GM15510 (cell line): ENCODE measurements around the gene MTMR4.

ENCODE experiments used
- POLR2A ChIP-seq: IDR thresholded peaks from 3 replicates; pipeline ENCODE4 v1.6.1; 2011; ENCODE audit warnings: borderline replicate concordance; ENCODE audit not compliant: insufficient read length; ENCODE audit errors: extremely low read depth

The MTMR4 gene

DNA sequence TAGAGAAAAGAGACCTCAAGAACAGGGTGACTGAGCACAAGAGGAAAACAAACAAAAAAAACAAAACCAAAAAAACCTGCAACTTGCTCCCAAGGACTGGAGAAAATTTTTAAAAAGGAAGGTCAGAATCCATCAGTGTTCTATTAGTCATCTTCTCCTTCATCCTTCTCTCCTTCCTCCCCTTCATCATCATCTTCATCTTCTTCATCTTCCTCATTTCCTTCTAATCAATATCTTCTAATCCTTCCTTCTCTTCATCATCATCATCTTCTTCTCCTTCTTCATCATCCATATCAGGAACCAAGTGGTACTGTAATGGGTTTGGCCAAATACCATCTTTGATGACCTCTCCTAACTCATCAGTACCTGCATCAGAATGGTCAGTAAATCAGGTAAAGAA lies 38.5 kb downstream of the MTMR4 start:
- TF ChIP-seq POLR2A: no peak

DNA sequence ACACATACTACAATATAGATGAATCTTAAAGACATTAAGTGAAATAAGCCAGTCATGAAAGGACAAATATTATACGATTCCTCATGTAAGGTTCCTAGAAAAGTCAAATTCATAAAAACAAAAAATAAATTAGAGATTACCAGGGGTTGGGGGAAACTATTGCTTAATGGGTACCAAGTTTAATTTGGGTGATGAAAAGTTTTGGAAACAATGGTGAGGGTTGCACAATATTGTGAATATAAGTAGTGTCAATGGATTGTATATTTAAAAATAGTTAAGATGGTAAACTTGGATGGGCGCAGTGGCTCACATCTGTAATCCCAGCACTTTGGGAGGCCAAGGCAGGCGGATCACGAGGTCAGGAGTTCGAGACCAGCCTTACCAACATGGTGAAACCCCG lies 44.1 kb downstream of the MTMR4 start:
- TF ChIP-seq POLR2A: no peak

DNA sequence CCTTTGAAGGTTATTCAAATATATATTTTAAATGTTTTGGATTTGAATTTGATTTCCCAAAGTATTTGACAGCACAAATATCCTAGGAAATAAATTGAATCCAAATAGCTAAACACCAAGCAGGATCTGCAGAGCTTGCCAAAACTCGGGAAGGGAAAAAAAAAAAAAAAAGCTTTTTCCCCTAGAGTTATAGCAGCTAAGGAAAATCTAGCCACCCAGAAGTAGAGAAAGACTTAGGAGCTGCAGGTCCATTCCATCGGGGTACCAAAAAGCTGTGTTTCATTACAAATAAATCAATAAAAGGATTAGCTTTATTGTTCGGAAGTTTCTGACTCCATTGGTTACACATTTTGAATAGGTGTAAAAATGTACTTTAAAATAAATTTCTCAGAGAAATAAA lies 45.5 kb downstream of the MTMR4 start:
- no peak for TF ChIP-seq POLR2A

DNA sequence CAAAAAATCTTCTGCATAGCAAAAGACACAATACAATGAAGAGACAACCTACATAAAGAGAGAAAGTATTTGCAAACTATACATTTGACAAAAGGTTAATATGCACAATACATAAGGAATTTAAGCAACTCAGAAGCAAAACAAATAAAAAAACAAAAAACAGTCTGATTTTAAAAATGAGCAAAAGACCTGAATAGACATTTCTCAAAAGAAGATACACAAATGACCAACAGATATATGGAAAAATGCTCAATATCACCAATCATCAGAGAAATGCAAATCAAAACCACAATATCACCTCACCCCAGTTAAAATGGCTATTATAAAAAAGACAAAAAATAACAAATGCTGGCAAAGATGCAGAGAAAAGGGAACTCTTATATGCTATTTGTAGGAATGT lies 58.9 kb downstream of the MTMR4 start:
- no peak for TF ChIP-seq POLR2A

DNA sequence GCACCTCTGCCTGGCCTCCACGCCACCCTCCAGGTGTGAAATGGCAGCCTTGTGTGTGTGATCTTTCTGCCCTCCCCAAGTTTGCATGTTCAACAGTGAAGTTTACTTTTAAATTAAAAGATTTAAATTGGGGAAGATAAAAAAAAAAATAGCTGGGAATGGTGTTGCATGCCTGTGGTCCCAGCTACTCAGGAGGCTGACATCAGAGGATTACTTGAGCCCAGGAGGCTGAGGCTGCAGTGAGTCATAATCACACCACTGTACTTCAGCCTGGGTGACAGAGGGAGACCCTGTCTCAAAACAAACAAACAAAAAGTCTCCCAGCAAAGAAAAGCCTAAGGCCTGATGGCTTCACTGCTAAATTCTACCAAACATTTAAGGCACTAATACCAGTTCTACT lies 61.7 kb downstream of the MTMR4 start:
- TF ChIP-seq POLR2A: no peak

DNA sequence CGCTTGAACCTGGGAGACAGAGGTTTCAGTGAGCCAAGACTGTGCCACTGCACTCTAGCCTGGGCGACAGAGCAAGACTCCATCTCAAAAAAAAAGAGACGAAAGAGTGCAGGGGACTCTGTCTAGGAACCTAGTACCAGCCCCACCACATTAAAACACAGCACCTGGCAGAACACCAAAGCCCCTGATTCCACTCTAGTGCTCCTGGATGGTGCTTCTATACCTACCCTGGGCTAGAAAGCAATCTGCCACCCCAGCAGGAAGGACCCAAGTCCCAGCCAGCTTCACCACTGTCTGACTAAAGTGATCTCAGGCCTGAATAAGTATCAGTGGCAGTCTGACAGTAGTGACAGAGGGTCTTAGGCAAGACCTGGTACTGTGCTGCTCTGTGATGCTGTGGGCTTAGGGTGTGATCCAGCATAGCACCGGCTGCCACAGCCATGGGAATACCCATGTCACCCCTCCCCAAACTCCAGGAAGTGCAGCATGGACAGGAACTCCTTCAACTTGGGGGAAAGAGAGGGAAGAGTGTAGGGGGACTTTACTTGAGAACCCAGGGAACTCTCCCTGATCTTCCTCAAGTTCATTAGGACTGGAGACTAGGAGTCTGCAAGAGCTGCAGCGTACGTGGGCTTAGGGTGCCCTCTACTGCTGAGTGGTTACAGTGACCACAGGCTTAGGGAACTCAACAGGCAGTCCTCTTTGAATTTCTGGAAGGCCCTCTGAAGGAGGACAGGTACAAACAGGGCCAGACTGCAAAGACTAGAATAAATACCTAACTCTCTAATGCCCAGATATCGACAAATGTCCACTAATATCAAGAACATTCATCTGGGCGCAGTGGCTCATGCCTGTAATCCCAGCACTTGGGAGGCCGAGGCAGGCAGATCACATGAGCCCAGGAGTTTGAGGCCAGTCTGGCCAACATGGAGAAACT lies 67.1 kb downstream of the MTMR4 start:
- no peak for TF ChIP-seq POLR2A

DNA sequence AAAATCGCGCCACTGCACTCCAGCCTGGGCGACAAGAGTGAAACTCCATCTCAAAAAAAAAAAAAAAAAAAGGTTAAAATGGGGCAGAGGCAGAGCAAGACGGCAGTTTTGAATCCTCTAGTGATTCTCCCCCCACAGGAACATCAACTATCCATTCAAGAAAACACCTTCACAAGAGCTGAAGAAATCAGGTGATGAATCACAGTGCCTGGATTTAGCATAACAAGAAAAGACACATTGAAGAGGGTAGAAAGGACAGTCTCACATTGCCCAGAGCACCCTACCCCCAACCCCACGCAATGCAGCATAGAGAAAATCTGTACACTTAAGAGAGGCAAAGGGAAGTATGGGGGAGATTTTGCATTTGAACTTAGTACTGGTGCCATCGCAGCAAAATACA lies 68.4 kb downstream of the MTMR4 start:
- TF ChIP-seq POLR2A: no peak
